SKM-1 (cell line): ENCODE results near the gene KIAA0232.
A peak's percentile ranks its signal among the peaks of the same experiment; 100 is the strongest.
"Not testable (repeated sequence)": the region's sequence is repeated elsewhere in the genome, so short reads cannot be mapped to it uniquely, and the experiment has no call there.

Source experiments
- DNase-seq: peaks from one replicate; lab custom pipeline; 2025; ENCODE audit not compliant: unreplicated experiment; lab: John Stamatoyannopoulos, UW

Gene KIAA0232

GRCh38 chr4:6803246-6803645 lies 20.7 kb downstream of the KIAA0232 start:
- no peak for DNase-seq

GRCh38 chr4:6804082-6804752 lies 21.7 kb downstream of the KIAA0232 start:
- no peak for DNase-seq

- DNase-seq = peak; percentile 42
Measured at GRCh38 chr4:6806924-6807626, 24.5 kb downstream of the KIAA0232 start.

- DNase-seq = no peak
Measured at GRCh38 chr4:6808259-6808658, 25.7 kb downstream of the KIAA0232 start.

GRCh38 chr4:6811165-6811564 lies 28.6 kb downstream of the KIAA0232 start:
- no peak for DNase-seq

GRCh38 chr4:6812766-6813165 lies 30.2 kb downstream of the KIAA0232 start:
- no peak for DNase-seq

GRCh38 chr4:6813725-6814124 lies 31.2 kb downstream of the KIAA0232 start:
- no peak for DNase-seq

GRCh38 chr4:6815029-6815836 lies 32.7 kb downstream of the KIAA0232 start:
- no peak for DNase-seq

- no peak for DNase-seq
Measured at GRCh38 chr4:6819295-6819694, 36.8 kb downstream of the KIAA0232 start.

GRCh38 chr4:6820695-6821094 lies 38.2 kb downstream of the KIAA0232 start:
- no peak for DNase-seq

GRCh38 chr4:6824071-6824470 lies 41.5 kb downstream of the KIAA0232 start:
- no peak for DNase-seq

- no peak for DNase-seq
Measured at GRCh38 chr4:6824772-6825402, 42.4 kb downstream of the KIAA0232 start.

GRCh38 chr4:6825403-6825802 lies 42.9 kb downstream of the KIAA0232 start:
- DNase-seq = no peak

GRCh38 chr4:6826781-6827508 lies 44.4 kb downstream of the KIAA0232 start:
- DNase-seq = no peak

GRCh38 chr4:6829086-6829485 lies 46.6 kb downstream of the KIAA0232 start:
- no peak for DNase-seq

- DNase-seq = no peak
Measured at GRCh38 chr4:6834867-6835266, 52.3 kb downstream of the KIAA0232 start.

GRCh38 chr4:6835616-6836015 lies 53.1 kb downstream of the KIAA0232 start:
- DNase-seq = not testable (repeated sequence)

- DNase-seq = not testable (repeated sequence)
Measured at GRCh38 chr4:6837106-6837505, 54.6 kb downstream of the KIAA0232 start.

GRCh38 chr4:6839579-6839978 lies 57.1 kb downstream of the KIAA0232 start:
- no peak for DNase-seq

- DNase-seq = no peak
Measured at GRCh38 chr4:6840062-6840976, 57.8 kb downstream of the KIAA0232 start.
